IMR-90 (cell line): ENCODE measurements around the gene UPB1. TPM values are rescaled to one million over a fixed set of nuclear protein-coding genes. Genes with fewer than 3 reads are reported as not detected.

Source experiments
- ATAC-seq: fragments of 200-7000 bp; cut with Tn5 transposase; 2 replicates; pipeline ENCODE4 v1.9.1; 2020; ENCODE audit warnings: low read depth, mild to moderate bottlenecking, moderate library complexity
- BruUV-seq: library from RNA; stranded (reverse); fragments of 400-500 nt; replicated peaks from 2 replicates; lab custom pipeline; 2021; lab: Mats Ljungman, UMichigan
- CTCF ChIA-PET: fragments of 300-600 bp; formaldehyde crosslinking; extraction: SDS; loops from one replicate; lab custom pipeline; 2021; ENCODE audit warnings: antibody characterized with exemption; lab: Yijun Ruan, JAX
- POLR2A ChIA-PET: fragments of 300-600 bp; sonication (Branson Sonifier 250); formaldehyde crosslinking; loops from one replicate; lab custom pipeline; 2022; ENCODE audit warnings: antibody characterized with exemption; ENCODE audit not compliant: unreplicated experiment; lab: Charles Lee
- DNase-seq: peaks from one replicate; pipeline ENCODE4 v3.0.0; 2013
- H2AFZ ChIP-seq: replicated peaks from 2 replicates; pipeline ENCODE3; 2013; ENCODE audit warnings: low read length, mild to moderate bottlenecking; ENCODE audit not compliant: poor library complexity
- H2AK5ac ChIP-seq: 2 replicates; pipeline ENCODE4 v1.6.1; 2013; ENCODE audit warnings: low read depth, low read length, inconsistent platforms
- H2AK9ac ChIP-seq: replicated peaks from 2 replicates; pipeline ENCODE3; 2013; ENCODE audit warnings: mild to moderate bottlenecking, low read depth, low read length, moderate library complexity; ENCODE audit not compliant: poor library complexity
- H2BK120ac ChIP-seq: 2 replicates; pipeline ENCODE4 v1.6.1; 2013; ENCODE audit warnings: low read depth, low read length, inconsistent platforms
- H2BK15ac ChIP-seq: 3 replicates; pipeline ENCODE4 v1.6.1; 2013; ENCODE audit warnings: low read depth, low read length, inconsistent platforms
- H2BK20ac ChIP-seq: 2 replicates; pipeline ENCODE4 v1.6.1; 2013; ENCODE audit warnings: low read depth, mild to moderate bottlenecking, inconsistent platforms, low read length, moderate library complexity
- H2BK5ac ChIP-seq: 2 replicates; pipeline ENCODE4 v1.6.1; 2013; ENCODE audit warnings: mild to moderate bottlenecking, low read depth, low read length, inconsistent platforms; ENCODE audit not compliant: poor library complexity, severe bottlenecking
- H3K14ac ChIP-seq: replicated peaks from 2 replicates; pipeline ENCODE4 v1.6.1; 2013; ENCODE audit warnings: low read depth, low read length, inconsistent platforms
- H3K18ac ChIP-seq: 2 replicates; pipeline ENCODE4 v1.6.1; 2013; ENCODE audit warnings: low read depth, low read length, control low read depth
- H3K23ac ChIP-seq: 2 replicates; pipeline ENCODE4 v1.6.1; 2013; ENCODE audit warnings: low read depth, low read length, inconsistent platforms
- H3K27ac ChIP-seq: 2 replicates; pipeline ENCODE4 v1.5.1; 2013; ENCODE audit warnings: mild to moderate bottlenecking, control low read depth, low read length; ENCODE audit not compliant: insufficient read depth
- H3K27me3 ChIP-seq: 2 replicates; pipeline ENCODE4 v1.6.1; 2013; ENCODE audit warnings: low read length; ENCODE audit not compliant: control insufficient read depth, insufficient read depth
- H3K36me3 ChIP-seq: 2 replicates; pipeline ENCODE4 v1.6.1; 2013; ENCODE audit warnings: low read length, mixed read lengths; ENCODE audit not compliant: control insufficient read depth, insufficient read depth
- H3K4ac ChIP-seq: 2 replicates; pipeline ENCODE4 v1.6.1; 2013; ENCODE audit warnings: low read depth, low read length, inconsistent platforms
- H3K4me1 ChIP-seq: 2 replicates; pipeline ENCODE4 v1.6.1; 2013; ENCODE audit warnings: low read length, mixed read lengths; ENCODE audit not compliant: control insufficient read depth, insufficient read depth
- H3K4me2 ChIP-seq: 2 replicates; pipeline ENCODE4 v1.6.1; 2013; ENCODE audit warnings: low read depth, mild to moderate bottlenecking, control low read depth, low read length, moderate library complexity
- H3K4me3 ChIP-seq: 2 replicates; pipeline ENCODE4 v1.5.1; 2013; ENCODE audit warnings: low read depth, mild to moderate bottlenecking, control low read depth, low read length, moderate library complexity; ENCODE audit not compliant: insufficient read depth
- H3K56ac ChIP-seq: 2 replicates; pipeline ENCODE4 v1.6.1; 2013; ENCODE audit warnings: low read length, inconsistent platforms; ENCODE audit not compliant: insufficient read depth; ENCODE audit errors: extremely low read depth
- H3K79me1 ChIP-seq, 2 experiments: 2 replicates each; pipeline ENCODE4 v1.6.1; 2013; ENCODE audit warnings: low read length in 2 of 2, inconsistent platforms in 1 of 2, low read depth in 1 of 2
- H3K9ac ChIP-seq: 2 replicates; pipeline ENCODE4 v1.6.1; 2013; ENCODE audit warnings: low read depth, low read length, control low read depth
- H3K9me1 ChIP-seq: 2 replicates; pipeline ENCODE4 v1.6.1; 2013; ENCODE audit warnings: low read length, inconsistent platforms; ENCODE audit not compliant: insufficient read depth
- H3K9me3 ChIP-seq: 2 replicates; pipeline ENCODE4 v1.6.1; 2013; ENCODE audit warnings: low read length; ENCODE audit not compliant: control insufficient read depth, insufficient read depth
- H4K20me1 ChIP-seq: 2 replicates; pipeline ENCODE4 v1.6.1; 2013; ENCODE audit warnings: low read length, inconsistent platforms; ENCODE audit not compliant: insufficient read depth
- H4K5ac ChIP-seq: 2 replicates; pipeline ENCODE4 v1.6.1; 2013; ENCODE audit warnings: mild to moderate bottlenecking, low read depth, low read length, control low read depth
- H4K8ac ChIP-seq, 2 experiments: 2 replicates each; pipeline ENCODE4 v1.6.1; 2013; ENCODE audit warnings: low read depth in 2 of 2, low read length in 2 of 2, control low read depth in 1 of 2, inconsistent platforms in 1 of 2
- H4K91ac ChIP-seq: 2 replicates; pipeline ENCODE4 v1.6.1; 2013; ENCODE audit warnings: low read depth, low read length, inconsistent platforms; ENCODE audit not compliant: insufficient read depth
- BHLHE40 ChIP-seq: fragments of 150-350 bp; IDR thresholded peaks from 2 replicates; pipeline ENCODE4 v1.6.1; 2016; ENCODE audit warnings: mild to moderate bottlenecking, low read depth, low read length
- CEBPB ChIP-seq: IDR thresholded peaks from 2 replicates; pipeline ENCODE4 v1.6.1; 2012; ENCODE audit warnings: low read depth, low read length, improper control_type of control experiment
- CHD1 ChIP-seq: IDR thresholded peaks from 2 replicates; pipeline ENCODE4 v1.6.1; 2012; ENCODE audit warnings: low read depth, low read length, improper control_type of control experiment
- FOS ChIP-seq: fragments of 150-350 bp; IDR thresholded peaks from 2 replicates; pipeline ENCODE4 v1.6.1; 2016; ENCODE audit warnings: low read depth, low read length
- MAFK ChIP-seq: IDR thresholded peaks from 2 replicates; pipeline ENCODE4 v1.6.1; 2012; ENCODE audit warnings: low read depth, low read length, improper control_type of control experiment
- MAZ ChIP-seq: IDR thresholded peaks from 2 replicates; pipeline ENCODE4 v1.6.1; 2012; ENCODE audit warnings: low read depth, mild to moderate bottlenecking, low read length, improper control_type of control experiment, moderate library complexity, borderline replicate concordance
- MXI1 ChIP-seq: IDR thresholded peaks from 2 replicates; pipeline ENCODE4 v1.6.1; 2012; ENCODE audit warnings: low read depth, mild to moderate bottlenecking, low read length, moderate library complexity, borderline replicate concordance
- NFE2L2 ChIP-seq: fragments of 150-350 bp; IDR thresholded peaks from 2 replicates; pipeline ENCODE4 v1.6.1; 2016; ENCODE audit warnings: low read depth, mild to moderate bottlenecking, low read length
- POLR2A ChIP-seq: IDR thresholded peaks from 2 replicates; pipeline ENCODE4 v1.6.1; 2012; ENCODE audit warnings: mild to moderate bottlenecking, low read depth, low read length
- RAD21 ChIP-seq: IDR thresholded peaks from 2 replicates; pipeline ENCODE4 v1.6.1; 2012; ENCODE audit warnings: low read length, improper control_type of control experiment
- RCOR1 ChIP-seq: IDR thresholded peaks from 2 replicates; pipeline ENCODE4 v1.6.1; 2012; ENCODE audit warnings: mild to moderate bottlenecking, low read length, improper control_type of control experiment; ENCODE audit not compliant: insufficient replicate concordance
- RFX5 ChIP-seq: IDR thresholded peaks from 2 replicates; pipeline ENCODE4 v1.8.0; 2012; ENCODE audit warnings: low read depth, mild to moderate bottlenecking, low read length, moderate library complexity
- SMC3 ChIP-seq: fragments of 150-350 bp; IDR thresholded peaks from 2 replicates; pipeline ENCODE4 v1.6.1; 2016; ENCODE audit warnings: low read depth, mild to moderate bottlenecking, antibody characterized with exemption, low read length, moderate library complexity
- WGBS, 2 experiments: methylation state at CpG; one replicate each; pipeline versions ENCODE4 v1.1.5 to v1.1.7; 2013; ENCODE audit warnings: missing lambda C conversion rate in 2 of 2; ENCODE audit not compliant: insufficient read length in 1 of 2; ENCODE audit errors: extremely low coverage in 2 of 2; 5-methylcytosine and 5-hydroxymethylcytosine counted together
- dilution Hi-C: fragments of 300-500 bp; cut with HindIII; formaldehyde crosslinking; loops from one replicate; pipeline ENCODE4 v1.14.3; 2018; ENCODE audit warnings: low sequenced_read_pairs; ENCODE audit not compliant: unreplicated experiment
- in situ Hi-C: fragments of 300-500 bp; cut with MboI; formaldehyde crosslinking; loops from 3 replicates; pipeline ENCODE4 v1.14.3; 2019; ENCODE audit warnings: low sequenced_read_pairs, inconsistent platforms, mixed read lengths
- intact Hi-C: fragments of 100-400 bp; cut with micrococcal nuclease; formaldehyde crosslinking; loops from 2 replicates; pipeline ENCODE4 v1.10.0; 2022
- polyA plus RNA-seq, 3 experiments: library from polyadenylated mRNA; depleted of rRNA; stranded (reverse); fragments of >200 nt; gene quantifications; 2 replicates each; pipeline ENCODE4 v1.2.3, GENCODE V29; 2012; ENCODE audit warnings: low replicate concordance in 1 of 3
- total RNA-seq: library from RNA; depleted of rRNA; stranded (reverse); fragments of >200 nt; gene quantifications from 2 replicates; pipeline ENCODE4 v1.2.3, GENCODE V29; 2012
- TF ChIP-seq, protein P1 (sequence below): fragments of 150-350 bp; IDR thresholded peaks from 2 replicates; pipeline ENCODE4 v1.6.1; 2016; ENCODE audit warnings: low read depth, mild to moderate bottlenecking, low read length, moderate library complexity, borderline replicate concordance
- TF ChIP-seq, protein P2 (sequence below): conservative IDR thresholded peaks from 2 replicates; pipeline ENCODE4 v1.5.1; 2012; ENCODE audit warnings: mild to moderate bottlenecking, low read depth, low read length, improper control_type of control experiment
- TF ChIP-seq, protein P3 (sequence below): fragments of 150-350 bp; IDR thresholded peaks from 2 replicates; pipeline ENCODE4 v1.6.1; 2017; ENCODE audit warnings: mild to moderate bottlenecking, antibody characterized with exemption, low read length, low read depth

The UPB1 gene
- total and polyA plus RNA-seq, 2 of the 4 experiments (the other 2 are of a cell fraction): under 0.01 to 0.02 TPM

DNA sequence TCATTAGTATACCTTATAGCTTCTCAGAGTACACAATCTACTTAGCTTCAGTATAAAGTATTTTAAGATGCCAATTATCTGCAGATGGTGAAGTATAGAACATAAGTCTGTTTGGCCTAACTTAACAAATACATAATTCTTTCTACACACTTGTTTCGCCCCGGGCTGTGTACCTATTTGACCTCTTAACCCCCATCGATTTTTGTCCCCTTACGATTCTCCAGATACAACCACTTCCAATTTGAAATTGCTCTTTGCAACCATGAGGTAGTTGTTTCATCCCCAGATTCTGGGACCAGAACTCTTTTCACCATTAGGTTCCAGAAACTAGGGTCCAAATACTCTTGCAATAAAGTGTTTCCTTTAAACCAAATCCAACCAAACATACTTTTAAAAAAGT lies 10.0 kb upstream of the UPB1 start:
- H3K27me3 ChIP-seq: no peaks in the 10 kb centered on the region
- TF ChIP-seq, protein P1, sequence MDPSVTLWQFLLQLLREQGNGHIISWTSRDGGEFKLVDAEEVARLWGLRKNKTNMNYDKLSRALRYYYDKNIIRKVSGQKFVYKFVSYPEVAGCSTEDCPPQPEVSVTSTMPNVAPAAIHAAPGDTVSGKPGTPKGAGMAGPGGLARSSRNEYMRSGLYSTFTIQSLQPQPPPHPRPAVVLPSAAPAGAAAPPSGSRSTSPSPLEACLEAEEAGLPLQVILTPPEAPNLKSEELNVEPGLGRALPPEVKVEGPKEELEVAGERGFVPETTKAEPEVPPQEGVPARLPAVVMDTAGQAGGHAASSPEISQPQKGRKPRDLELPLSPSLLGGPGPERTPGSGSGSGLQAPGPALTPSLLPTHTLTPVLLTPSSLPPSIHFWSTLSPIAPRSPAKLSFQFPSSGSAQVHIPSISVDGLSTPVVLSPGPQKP: no peak
- TF ChIP-seq RAD21: no peak
- no peak for TF ChIP-seq CEBPB
- TF ChIP-seq MAZ: no peak
- no peak for TF ChIP-seq MXI1
- TF ChIP-seq RFX5: no peak
- no peak for TF ChIP-seq MAFK
- TF ChIP-seq NFE2L2: no peak
- no peak for TF ChIP-seq POLR2A
- no peak for TF ChIP-seq FOS
- no peak for TF ChIP-seq CHD1
- no peak for TF ChIP-seq SMC3
- TF ChIP-seq, protein P2, sequence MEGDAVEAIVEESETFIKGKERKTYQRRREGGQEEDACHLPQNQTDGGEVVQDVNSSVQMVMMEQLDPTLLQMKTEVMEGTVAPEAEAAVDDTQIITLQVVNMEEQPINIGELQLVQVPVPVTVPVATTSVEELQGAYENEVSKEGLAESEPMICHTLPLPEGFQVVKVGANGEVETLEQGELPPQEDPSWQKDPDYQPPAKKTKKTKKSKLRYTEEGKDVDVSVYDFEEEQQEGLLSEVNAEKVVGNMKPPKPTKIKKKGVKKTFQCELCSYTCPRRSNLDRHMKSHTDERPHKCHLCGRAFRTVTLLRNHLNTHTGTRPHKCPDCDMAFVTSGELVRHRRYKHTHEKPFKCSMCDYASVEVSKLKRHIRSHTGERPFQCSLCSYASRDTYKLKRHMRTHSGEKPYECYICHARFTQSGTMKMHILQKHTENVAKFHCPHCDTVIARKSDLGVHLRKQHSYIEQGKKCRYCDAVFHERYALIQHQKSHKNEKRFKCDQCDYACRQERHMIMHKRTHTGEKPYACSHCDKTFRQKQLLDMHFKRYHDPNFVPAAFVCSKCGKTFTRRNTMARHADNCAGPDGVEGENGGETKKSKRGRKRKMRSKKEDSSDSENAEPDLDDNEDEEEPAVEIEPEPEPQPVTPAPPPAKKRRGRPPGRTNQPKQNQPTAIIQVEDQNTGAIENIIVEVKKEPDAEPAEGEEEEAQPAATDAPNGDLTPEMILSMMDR: no peak
- TF ChIP-seq, protein P3, sequence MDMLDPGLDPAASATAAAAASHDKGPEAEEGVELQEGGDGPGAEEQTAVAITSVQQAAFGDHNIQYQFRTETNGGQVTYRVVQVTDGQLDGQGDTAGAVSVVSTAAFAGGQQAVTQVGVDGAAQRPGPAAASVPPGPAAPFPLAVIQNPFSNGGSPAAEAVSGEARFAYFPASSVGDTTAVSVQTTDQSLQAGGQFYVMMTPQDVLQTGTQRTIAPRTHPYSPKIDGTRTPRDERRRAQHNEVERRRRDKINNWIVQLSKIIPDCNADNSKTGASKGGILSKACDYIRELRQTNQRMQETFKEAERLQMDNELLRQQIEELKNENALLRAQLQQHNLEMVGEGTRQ: no peak
- TF ChIP-seq BHLHE40: no peak
- TF ChIP-seq RCOR1: no peak
- no peaks in the 10 kb centered on the region for H3K79me1 ChIP-seq
- H4K5ac ChIP-seq: no peak overlapping the region
- intact Hi-C loops (no loop called here), in situ Hi-C loops (no loop called here), dilution Hi-C loops (no loop called here)
- H3K9me1 ChIP-seq: peaks cover 9% of the 10 kb centered on the region
- peaks cover 2% of the 10 kb centered on the region; the same call in 1 of the 2 replicates for H3K4me1 ChIP-seq
- H3K23ac ChIP-seq: no peak overlapping the region
- H3K9ac ChIP-seq: no peak overlapping the region
- no peak overlapping the region for H2BK15ac ChIP-seq
- H3K36me3 ChIP-seq: no peaks in the 10 kb centered on the region
- H3K56ac ChIP-seq: no peak overlapping the region
- WGBS, 2 experiments: 100% methylated on average over 2 of the region's 4 CpGs; no CpG with 5 or more reads in 1 of the 2 experiments
- no peak overlapping the region for H2AK9ac ChIP-seq
- no peak overlapping the region for H2BK20ac ChIP-seq
- H3K4me2 ChIP-seq: no peak overlapping the region
- CTCF ChIA-PET: no interaction called here
- no peak overlapping the region for H2BK5ac ChIP-seq
- H3K4ac ChIP-seq: no peak overlapping the region
- H4K8ac ChIP-seq: no peak overlapping the region
- no peak overlapping the region for H4K91ac ChIP-seq
- H3K4me3 ChIP-seq: no peak overlapping the region
- H3K9me3 ChIP-seq: no peaks in the 10 kb centered on the region
- H3K14ac ChIP-seq: no peak overlapping the region
- ATAC-seq: no peak
- no peak overlapping the region for H2AFZ ChIP-seq
- no peak overlapping the region for H3K27ac ChIP-seq
- H3K18ac ChIP-seq: no peak overlapping the region
- POLR2A ChIA-PET: no interaction called here
- H2AK5ac ChIP-seq: no peak overlapping the region
- BruUV-seq: no TSS peak
- no peak for DNase-seq
- no peak overlapping the region for H2BK120ac ChIP-seq
- H4K20me1 ChIP-seq: no peaks in the 10 kb centered on the region
